ENCODE data around the gene GP2.

Gene GP2

GRCh38 chr16:20329392-20330138 is 2.3 kb upstream of the GP2 start:
- H2AFZ ChIP-seq (ENCODE audit: low read length), result no peak overlapping the region
- H3K4me3 ChIP-seq (ENCODE audit: low read length, poor library complexity, severe bottlenecking), result no peak overlapping the region
- no peaks in the 10 kb centered on the region for H3F3A ChIP-seq (ENCODE audit: low read depth)
- H3K9ac ChIP-seq (ENCODE audit: low read depth, low read length, poor library complexity, severe bottlenecking), result no peak overlapping the region
- no peaks in the 10 kb centered on the region for H3K9me2 ChIP-seq (replicated peaks; ENCODE audit: low read depth, low read length)
- no peaks in the 10 kb centered on the region for H4K20me1 ChIP-seq (ENCODE audit: insufficient read depth, low read length, poor library complexity, severe bottlenecking)
- H3K9me3 ChIP-seq (ENCODE audit: insufficient read depth, low read depth, low read length), result no peaks in the 10 kb centered on the region; the same call in 1 of the 2 replicates
- H3K36me3 ChIP-seq (ENCODE audit: insufficient read depth, low read length), result no peaks in the 10 kb centered on the region
- H3K4me1 ChIP-seq (ENCODE audit: insufficient read depth, low read length, poor library complexity, severe bottlenecking), result no peaks in the 10 kb centered on the region
- no peaks in the 10 kb centered on the region for H3K27me3 ChIP-seq (ENCODE audit: insufficient read depth, low read length, poor library complexity, severe bottlenecking)
- H3K4me2 ChIP-seq (ENCODE audit: low read depth, low read length, poor library complexity, severe bottlenecking), result no peak overlapping the region
- no peak for TF ChIP-seq CTCF (conservative IDR thresholded peaks at IDR 0.05; ENCODE audit: low read length)
- no peak for TF ChIP-seq EZH2phosphoT487 (IDR thresholded peaks at IDR 0.05; ENCODE audit: borderline replicate concordance)
- no peaks in the 10 kb centered on the region for H3K79me2 ChIP-seq (ENCODE audit: insufficient read depth, low read length)

GRCh38 chr16:20326321-20326720 is 992 bp downstream of the GP2 start:
- no peak overlapping the region for H3K9ac ChIP-seq (ENCODE audit: low read depth, low read length, poor library complexity, severe bottlenecking)
- H3K4me1 ChIP-seq (ENCODE audit: insufficient read depth, low read length, poor library complexity, severe bottlenecking), result no peaks in the 10 kb centered on the region
- no peak overlapping the region for H2AFZ ChIP-seq (ENCODE audit: low read length)
- no peaks in the 10 kb centered on the region for H3K79me2 ChIP-seq (ENCODE audit: insufficient read depth, low read length)
- H4K20me1 ChIP-seq (ENCODE audit: insufficient read depth, low read length, poor library complexity, severe bottlenecking), result no peaks in the 10 kb centered on the region
- H3K9me3 ChIP-seq (ENCODE audit: insufficient read depth, low read depth, low read length), result no peaks in the 10 kb centered on the region; the same call in 1 of the 2 replicates
- H3K4me2 ChIP-seq (ENCODE audit: low read depth, low read length, poor library complexity, severe bottlenecking), result no peak overlapping the region
- H3K36me3 ChIP-seq (ENCODE audit: insufficient read depth, low read length), result no peaks in the 10 kb centered on the region
- H3K4me3 ChIP-seq (ENCODE audit: low read length, poor library complexity, severe bottlenecking), result no peak overlapping the region
- H3F3A ChIP-seq (ENCODE audit: low read depth), result no peaks in the 10 kb centered on the region
- no peak for TF ChIP-seq EZH2phosphoT487 (IDR thresholded peaks at IDR 0.05; ENCODE audit: borderline replicate concordance)
- TF ChIP-seq CTCF (conservative IDR thresholded peaks at IDR 0.05; ENCODE audit: low read length), result no peak
- H3K27me3 ChIP-seq (ENCODE audit: insufficient read depth, low read length, poor library complexity, severe bottlenecking), result no peaks in the 10 kb centered on the region
- no peaks in the 10 kb centered on the region for H3K9me2 ChIP-seq (replicated peaks; ENCODE audit: low read depth, low read length)

- Histone ChIP-seq H3K9me3 (ENCODE audit: insufficient read depth, low read depth, low read length) (no peaks in the 10 kb centered on the region; the same call in 1 of the 2 replicates), H3K9me2 (replicated peaks; ENCODE audit: low read depth, low read length) (no peaks in the 10 kb centered on the region), H3K9ac (ENCODE audit: low read depth, low read length, poor library complexity, severe bottlenecking) (no peak overlapping the region), H3F3A (ENCODE audit: low read depth) (no peaks in the 10 kb centered on the region), H3K4me1 (ENCODE audit: insufficient read depth, low read length, poor library complexity, severe bottlenecking) (no peaks in the 10 kb centered on the region), H3K27me3 (ENCODE audit: insufficient read depth, low read length, poor library complexity, severe bottlenecking) (no peaks in the 10 kb centered on the region), H2AFZ (ENCODE audit: low read length) (no peak overlapping the region), H3K4me3 (ENCODE audit: low read length, poor library complexity, severe bottlenecking) (no peak overlapping the region), H4K20me1 (ENCODE audit: insufficient read depth, low read length, poor library complexity, severe bottlenecking) (no peaks in the 10 kb centered on the region), H3K4me2 (ENCODE audit: low read depth, low read length, poor library complexity, severe bottlenecking) (no peak overlapping the region), H3K79me2 (ENCODE audit: insufficient read depth, low read length) (no peaks in the 10 kb centered on the region), H3K36me3 (ENCODE audit: insufficient read depth, low read length) (no peaks in the 10 kb centered on the region)
- no peak for TF ChIP-seq CTCF (conservative IDR thresholded peaks at IDR 0.05; ENCODE audit: low read length)
- no peak for TF ChIP-seq EZH2phosphoT487 (IDR thresholded peaks at IDR 0.05; ENCODE audit: borderline replicate concordance)
Observed at GRCh38 chr16:20325005-20325404, 2.3 kb downstream of the GP2 start.
